SKM-1 treated with dmso at 0.1 percent for 144 hours (cell line): Measurements from ENCODE around the gene ACACA.
"Not testable (repeated sequence)": the region's sequence is repeated elsewhere in the genome, so short reads cannot be mapped to it uniquely, and the experiment has no call there.

ENCODE experiments used
- DNase-seq: peaks from one replicate; lab custom pipeline; 2025; ENCODE audit not compliant: unreplicated experiment; lab: John Stamatoyannopoulos, UW

The ACACA gene

DNA sequence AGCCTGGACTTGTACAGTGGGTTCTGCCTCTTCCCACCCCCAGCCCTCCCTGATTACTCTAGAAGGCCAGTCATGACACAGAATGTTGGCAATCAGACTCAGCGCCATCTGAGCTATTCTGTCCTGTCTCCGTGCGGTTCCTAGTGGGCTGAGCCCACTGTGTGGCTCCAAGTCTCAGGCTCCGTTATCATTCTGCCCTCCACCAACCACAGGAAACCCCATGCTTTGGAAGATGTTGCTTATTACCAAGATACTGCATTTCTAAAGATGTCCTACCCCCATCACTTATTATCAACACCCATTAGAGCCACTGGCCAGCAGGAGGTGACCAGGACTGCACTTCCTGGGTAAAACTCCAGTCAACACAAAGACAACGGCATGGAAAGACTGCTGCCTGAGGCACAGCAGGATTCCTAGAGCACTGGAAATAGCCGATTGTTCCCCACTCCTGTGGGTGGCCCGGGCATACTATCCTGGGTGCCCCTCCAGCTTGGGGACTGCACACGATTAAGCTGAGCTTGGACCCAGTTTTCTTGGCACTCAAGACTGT lies 324.2 kb downstream of the ACACA start:
- no peak for DNase-seq

DNA sequence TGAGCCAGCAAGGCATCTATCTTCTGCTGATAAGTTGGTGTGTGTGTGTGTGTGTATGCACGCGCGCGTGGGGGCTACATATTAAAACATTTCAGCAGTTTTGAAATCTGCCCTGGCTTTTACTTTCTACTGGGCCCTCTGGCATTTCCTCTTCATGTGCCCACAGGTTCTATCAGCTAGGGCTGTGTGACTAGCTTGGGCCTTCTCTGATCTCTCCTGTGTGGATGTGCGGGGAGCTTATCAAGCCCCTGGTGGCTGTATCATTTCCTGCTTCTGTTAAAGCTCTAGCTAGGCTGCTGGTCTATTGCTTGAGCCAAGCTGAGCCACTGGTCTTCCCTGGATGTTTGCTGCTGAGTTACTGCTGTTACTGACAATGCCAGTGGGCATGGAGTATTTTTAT lies 325.3 kb downstream of the ACACA start:
- no peak for DNase-seq

DNA sequence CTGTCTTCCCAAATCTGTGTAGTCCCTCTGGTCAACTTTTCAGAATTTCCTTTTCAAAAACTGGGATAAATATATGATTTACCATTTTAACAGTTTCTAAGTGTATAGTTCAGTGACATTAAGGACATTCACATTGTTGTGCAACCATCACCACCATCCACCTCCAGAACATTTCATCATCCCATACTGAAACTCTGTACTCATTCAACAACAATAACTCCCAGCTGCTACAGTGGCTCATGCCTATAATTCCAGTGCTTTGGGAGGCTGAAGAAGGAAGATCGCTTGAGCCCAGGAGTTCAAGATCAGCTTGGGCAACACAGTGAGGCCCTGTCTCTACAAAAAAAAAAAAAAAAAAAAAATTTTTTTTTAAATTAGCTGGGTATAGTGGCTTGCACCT lies 326.9 kb downstream of the ACACA start:
- peak; percentile 7 for DNase-seq

DNA sequence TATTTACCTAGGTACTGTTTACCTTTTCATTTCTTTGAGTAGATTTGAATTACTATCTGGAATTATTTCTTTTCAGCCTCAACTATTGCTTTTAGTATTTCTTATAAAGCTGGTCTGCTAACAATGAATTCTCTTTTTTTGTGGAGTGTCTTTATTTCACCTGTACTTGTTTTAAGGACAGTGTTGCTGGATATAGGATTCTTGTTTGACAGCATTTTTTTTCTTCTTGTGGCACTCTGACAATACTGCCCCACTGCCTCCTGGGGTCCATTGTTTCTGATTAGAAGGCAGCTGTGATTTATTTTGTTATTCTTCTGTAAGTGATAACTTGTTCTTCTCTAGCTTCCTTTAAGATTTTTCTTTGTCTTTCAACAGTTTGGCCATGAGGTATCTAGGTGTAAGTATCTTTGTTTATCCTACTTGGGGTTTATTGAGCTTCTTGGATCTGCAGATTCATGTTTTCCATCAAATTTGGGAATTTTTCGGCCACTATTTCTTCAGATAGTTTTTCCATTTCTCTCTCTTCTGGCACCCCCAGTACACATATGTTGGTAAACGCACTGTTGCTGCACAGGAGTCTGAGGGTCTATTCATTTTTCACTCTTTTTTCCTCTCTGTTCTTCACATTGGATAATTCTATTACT lies 327.4 kb downstream of the ACACA start:
- DNase-seq = no peak

DNA sequence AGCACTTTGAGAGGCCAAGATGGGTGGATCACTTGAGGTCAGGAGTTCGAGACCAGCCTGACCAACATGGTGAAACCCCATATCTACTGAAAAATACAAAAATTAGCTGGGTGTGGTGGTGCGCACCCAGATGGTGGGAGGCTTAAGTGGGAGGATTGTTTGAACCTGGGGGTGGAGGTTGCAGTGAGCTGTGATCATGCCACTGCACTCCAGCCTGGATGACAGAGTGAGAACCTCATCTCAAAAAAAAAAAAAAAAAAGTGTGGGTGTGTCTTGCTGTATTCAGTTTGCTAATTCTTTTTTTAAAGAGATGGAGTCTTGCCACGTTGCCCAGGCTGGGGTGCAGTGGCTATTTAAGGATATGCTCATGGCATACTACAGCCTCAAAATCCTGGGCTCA lies 333.2 kb downstream of the ACACA start:
- not testable (repeated sequence) for DNase-seq

DNA sequence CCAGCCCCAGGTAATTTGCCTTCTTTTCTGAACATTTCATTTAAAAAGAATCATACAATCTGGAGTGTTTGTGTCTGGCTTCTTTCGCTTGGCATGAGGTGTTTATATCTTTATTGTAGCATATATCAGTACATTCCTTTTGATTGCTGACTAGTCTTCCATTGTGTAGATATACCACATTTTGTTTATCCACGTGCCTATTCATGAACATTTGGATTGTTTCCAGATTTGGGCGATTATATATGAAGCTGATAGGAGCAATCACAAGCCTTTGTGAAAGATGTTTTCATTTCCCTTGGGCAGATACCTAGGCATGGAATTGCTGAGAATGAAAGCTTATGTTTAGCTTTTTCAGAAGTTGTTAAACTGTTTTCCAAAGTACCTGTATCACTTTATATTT lies 337.5 kb downstream of the ACACA start:
- DNase-seq = no peak

DNA sequence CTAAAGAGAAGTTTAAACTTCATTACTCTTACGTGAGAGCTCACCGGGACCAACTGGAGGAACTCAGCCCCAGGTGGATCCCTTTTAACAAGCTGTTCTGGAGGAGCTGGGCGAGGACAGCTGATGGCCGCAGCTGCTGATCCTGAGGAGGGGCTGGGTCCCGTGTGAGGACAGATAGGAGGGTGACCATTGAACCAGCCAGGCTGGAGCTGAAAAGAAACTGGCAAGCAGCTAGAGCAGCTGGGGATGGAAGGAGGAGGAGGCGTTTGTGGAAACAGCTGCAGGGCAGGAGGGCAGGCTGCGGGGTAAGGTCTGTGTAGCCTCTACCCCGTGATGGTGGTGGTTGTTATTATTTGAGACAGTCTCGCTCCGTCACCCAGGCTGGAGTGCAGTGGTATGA lies 338.4 kb downstream of the ACACA start:
- DNase-seq = no peak

DNA sequence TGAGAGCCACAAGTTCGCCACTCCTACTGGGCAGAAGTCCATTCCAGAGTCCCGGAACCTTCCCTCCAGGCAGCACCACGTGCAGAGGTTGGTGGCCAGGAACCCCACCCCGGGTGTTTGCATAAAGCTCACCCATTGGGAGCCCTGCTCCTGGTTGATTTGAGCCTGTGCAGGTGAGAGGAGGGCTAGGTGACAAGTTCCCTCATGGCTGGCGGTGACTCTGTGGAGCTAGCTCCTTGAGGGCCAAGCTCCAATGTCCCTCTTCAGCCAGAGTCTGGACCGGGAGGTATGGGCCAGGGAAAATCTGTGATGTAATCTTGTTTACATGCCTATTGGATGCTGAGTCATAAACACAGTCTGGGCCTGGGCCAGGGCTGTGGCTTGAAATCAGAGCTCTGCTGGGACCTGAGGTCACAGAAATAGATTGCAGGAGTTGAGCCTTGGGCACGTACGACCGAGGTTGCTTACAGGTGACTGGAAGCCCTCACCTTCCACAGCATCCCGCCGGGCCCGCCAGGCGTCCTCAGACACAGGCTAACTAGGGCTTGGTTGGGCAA lies 339.0 kb downstream of the ACACA start:
- no peak for DNase-seq

DNA sequence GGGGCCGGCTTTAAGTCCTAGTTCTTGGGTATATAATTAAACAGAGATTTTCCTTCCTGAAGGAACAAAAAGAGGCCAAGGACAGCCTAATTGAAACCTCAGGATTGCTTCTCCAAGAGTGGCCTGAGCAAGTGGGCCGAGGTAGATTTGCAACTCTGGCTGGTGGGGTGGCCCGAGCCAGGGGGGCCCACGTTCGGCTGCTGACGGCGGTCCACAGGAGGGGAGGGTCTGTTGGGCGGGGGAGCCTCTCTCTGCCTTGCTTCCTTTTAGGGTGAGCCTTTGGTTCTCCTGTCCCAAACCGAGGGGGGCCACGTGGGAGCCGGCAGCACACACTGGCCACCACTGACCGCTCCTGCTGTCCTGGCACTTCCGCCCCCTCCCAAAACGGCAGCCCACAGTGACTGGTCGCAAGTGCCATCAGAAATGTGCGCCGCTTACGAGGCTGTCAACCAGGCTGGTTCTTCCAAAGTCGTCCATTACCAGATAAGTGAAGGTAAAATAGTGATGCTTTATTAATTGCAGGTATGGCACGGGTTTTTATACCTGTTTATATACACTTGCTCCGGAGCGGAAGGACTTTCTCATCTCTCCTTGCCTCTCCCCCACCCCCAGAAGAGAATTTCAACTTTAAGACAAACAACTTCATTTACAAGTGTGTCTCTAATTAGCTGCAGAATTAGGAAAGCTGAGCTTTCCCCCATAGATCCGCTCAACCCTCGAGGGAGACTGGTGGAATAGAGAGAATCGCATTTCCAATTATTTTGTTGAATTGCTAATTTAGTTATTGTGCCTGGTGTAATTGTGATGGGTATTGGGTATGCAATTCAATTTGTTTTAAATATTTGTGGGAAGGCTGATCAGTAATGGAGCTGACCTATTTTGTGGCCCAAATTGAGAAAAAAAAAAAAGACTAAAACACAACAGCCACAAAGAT lies 340.0 kb downstream of the ACACA start:
- no peak for DNase-seq

DNA sequence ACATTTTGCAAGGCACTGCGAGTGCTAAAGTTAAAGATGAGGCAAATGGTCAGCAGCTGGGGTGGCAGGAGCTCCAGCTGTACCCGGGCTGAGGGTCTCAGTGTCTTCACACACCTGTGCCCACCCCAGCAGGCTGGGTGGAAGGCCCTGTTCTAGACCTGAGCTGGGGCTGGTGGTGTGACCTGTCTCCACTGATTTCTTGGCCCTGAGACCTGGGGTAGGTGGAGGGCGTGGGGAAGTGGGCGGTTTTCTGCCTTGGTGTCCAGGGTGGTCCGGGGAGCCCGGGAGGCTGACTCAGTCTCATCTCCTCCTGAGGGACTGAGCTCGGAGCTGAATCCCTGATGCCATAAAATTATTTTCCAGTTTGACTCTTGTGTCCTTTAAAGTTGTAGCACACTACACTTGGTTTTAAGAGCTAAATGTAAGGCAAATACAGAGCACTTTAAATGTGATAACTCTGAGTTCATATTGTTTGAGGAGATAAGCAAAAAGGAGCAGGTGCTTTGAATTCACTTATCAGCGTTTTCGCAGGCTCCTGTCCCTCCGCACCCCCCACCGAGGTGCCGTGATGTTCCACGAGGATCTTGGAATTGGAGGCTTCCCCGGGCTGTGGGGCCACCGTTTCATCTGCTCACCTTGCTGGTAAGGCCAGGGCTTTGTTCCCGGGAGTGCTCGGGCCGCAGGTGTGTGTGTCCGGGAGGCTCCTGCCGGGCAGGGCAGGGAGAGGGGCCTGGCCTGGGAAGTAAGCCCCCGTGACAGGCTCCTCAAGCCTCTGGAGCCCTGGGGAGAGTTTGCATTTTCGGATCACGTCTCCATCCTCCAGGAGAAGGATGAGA lies 340.9 kb downstream of the ACACA start:
- DNase-seq = no peak

DNA sequence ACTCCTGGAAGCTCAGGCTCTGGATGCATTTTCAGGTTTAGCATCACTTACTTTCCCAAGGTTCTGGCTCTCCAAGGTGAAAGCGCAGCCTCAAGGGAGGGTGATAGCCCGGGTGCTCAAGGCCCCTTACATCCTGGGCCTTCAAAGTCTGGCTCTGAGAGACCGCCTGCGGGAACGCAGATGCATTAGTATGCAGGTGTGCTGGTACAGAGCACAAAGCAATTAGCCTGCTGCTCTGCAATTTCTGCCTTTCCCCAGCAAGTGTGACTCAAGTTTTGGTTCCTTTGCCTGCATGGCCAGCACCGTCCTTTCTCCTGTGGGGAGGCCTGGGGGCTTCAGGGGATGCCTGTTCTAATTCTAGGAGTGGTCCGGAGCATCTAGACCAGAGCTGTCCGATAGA lies 341.7 kb downstream of the ACACA start:
- no peak for DNase-seq

DNA sequence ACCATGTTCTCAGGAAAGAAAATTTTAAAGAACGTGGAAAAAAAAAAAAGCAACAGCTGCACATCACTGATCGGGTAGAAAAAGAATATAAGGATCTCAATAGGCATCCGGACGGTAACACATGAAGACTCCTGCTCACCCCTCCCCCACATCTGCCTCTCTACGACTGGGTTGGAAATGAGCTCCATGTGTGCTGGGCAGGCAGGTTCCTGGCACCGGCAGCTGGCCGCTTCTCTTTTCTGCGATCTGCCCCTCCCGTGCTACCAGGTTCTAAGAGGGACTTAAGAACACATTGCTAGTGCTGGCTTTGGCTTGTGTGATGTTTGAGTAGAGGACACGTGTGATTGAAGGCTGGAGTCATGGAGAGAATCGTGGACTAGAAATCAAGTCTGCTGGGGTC lies 342.4 kb downstream of the ACACA start:
- no peak for DNase-seq

DNA sequence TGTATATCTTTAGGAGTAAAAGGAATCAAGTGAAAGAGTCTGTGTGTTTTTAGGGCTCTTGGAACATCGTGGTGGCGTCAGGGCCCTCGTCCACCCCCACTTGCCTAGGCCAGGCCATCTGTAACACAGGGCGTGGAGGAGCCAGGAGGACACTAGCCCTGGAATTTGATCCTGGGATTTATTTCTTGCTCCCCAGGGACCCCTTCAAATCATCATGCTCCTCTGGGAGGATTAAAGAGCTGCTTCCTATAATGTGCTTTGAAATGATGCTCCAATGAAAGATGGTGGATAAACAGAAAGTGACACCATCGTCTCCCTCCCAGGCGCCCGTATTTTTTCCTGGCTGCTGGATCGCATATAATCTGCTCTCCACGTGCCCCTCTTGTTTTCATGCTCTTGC lies 344.6 kb downstream of the ACACA start:
- no peak for DNase-seq

DNA sequence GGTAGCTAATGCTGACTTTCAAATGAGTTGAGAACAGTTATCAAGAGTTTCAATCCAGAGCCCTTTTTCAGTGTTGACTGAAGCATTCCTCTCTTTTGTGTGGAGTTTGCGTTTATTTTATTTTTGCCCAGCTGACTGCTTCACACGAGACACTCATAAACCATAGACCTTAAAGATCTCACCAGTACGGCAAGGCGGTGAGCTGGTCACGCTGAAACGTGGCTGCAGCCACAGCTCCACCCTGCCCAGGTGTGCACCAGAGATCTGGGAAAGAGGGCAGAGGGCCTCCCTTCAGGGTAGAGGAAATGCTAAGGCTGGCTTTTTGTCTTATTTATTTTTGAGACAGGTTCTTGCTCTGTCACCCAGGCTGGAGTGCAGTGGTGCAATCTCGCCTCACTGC lies 345.7 kb downstream of the ACACA start:
- DNase-seq = no peak

DNA sequence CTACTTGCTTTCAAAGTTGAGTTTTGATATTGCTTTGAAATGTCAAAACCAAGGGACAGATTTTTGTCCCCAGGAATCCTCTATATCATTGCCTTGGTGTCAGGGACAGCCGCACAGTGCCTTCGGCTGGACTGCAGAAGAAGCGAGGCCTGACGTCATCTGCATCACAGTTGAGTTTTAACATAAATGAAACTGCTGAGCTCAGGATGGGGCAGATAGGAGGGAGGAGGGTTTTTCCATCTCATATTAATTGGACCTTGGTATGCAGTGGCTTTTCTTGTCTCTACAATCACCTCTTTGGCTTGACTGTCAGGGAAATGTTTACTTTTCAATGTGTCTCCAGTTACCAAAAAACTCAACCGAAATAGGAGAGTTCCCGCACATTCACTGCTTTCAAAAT lies 346.5 kb downstream of the ACACA start:
- DNase-seq = no peak

DNA sequence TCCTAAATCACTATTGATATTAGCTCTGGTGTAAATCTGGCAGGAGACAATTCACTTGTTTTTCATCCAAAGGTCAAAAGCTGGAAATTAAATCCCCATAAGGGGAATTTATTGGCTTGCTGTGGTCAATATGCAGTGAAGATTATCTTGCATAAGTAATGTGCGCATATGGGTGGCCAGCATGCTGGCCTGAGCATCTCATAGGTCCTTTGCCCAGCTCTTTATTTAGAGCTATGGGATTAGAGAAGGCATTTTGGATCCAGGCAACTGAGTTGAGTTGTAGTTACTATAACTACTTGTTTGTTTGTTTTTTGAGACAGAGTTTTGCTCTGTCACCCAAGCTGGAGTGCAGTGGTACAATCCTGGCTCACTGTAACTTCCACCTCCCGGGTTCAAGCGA lies 347.1 kb downstream of the ACACA start:
- no peak for DNase-seq

DNA sequence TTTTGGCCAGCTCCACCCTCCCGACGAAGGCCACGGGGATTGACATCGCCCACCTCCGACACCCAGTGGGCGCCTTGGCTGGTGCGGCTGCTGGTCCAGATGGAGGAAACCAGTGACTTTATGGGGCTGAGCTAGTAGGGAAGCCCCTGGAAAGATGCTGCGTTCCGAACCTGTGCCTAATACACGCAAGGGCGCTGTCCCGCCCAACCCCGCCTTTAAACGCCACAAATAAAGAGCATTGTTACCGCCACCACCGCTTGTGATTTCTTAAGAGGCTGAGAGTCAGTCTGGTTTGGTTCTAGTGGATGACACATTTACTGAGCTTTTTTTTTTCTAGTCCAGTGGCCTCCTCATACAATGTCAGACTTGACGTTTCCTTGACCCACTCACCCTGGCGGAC lies 350.0 kb downstream of the ACACA start:
- no peak for DNase-seq

DNA sequence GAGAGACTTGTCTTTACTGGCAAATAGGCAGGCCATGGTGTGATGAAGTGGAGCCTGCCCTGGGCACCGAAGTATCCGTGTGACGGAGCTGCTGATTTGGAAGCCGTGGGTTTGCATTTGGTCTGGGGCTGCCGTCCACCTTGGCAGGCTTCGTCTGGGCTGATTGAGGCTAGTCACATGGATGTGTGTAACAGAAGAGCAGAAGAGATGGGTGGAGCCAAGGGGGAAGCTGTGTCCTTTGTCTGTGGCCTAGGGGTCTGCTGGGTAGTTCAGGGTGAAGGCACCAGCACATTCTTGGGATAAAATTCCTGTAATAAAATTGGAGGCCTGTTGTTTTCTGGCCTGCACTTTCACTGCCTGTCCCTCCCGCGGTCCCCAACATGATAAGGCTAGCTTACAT lies 351.7 kb downstream of the ACACA start:
- DNase-seq = no peak

DNA sequence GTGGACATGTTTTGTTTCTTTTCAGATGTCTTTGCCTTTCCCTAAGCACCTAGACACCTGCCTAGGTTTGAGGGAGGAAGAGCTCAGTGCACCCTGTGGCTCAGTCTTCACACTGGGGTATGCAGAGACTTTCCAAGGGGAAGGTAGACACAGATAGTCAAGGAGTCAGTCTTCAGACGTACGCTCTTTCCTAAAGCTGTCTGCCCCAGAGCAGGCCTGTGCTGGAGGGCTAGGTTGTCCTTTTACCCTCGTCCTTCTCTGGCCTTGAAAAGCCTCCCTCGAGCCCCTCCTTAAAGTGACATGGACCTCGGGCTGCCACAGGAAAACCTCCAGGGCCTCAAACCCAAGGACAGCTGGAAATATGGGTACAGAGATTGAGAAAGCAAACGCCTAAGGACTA lies 354.2 kb downstream of the ACACA start:
- no peak for DNase-seq

DNA sequence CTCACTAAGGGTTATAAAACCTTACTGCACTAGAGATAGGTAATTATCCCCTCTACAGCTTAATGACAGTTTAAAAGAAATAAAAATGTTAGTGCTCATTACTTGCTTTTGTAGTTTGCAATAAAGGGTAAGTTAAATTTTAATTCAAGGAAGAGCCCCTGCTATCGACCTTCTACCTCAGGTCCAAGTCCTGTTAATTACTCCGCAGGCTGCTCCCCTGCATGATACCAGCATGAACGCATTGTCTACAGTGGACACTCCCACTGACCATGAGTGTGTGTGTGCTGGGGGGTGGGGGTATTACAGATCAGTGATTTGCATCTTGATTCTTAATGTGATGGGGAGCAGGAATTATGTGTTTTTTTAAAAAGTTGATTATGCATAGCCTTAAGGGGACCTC lies 354.8 kb downstream of the ACACA start:
- no peak for DNase-seq

DNA sequence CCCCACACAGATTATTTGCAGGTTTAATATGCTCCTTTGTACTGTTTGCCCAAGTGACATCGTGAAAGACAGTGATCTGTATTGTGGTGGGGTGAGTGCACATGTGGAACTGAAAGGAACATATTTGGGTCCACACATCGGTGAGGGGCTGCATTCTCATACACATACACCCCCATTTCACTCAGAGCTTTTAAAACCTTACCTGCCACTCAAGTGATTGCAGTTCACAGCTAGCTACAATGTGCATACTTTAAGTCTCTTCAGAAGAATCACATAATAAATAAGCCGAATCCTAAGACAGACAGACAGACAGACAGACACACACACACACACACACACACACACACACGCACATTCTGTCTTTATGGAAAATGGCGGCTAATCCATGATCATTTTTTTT lies 355.3 kb downstream of the ACACA start:
- no peak for DNase-seq
